Transverse colon (tissue), 4 donors: ENCODE data around the gene MEDAG. TPM values are rescaled to one million over a fixed set of nuclear protein-coding genes. Genes with fewer than 3 reads are reported as not detected.
A peak's percentile ranks its signal among the peaks of the same experiment; 100 is the strongest.

Experiments
- DNase-seq: peaks from one replicate; pipeline ENCODE4 v3.0.0-alpha.2; 2019
- H3K27ac ChIP-seq, 4 donors: fragments of 200-600 bp; sonication (generic); 2 replicates each; pipeline ENCODE4 v1.5.1; 2016 to 2018; ENCODE audit warnings: inconsistent platforms in 4 of 4
- H3K27me3 ChIP-seq: fragments of 200-600 bp; sonication (generic); 2 replicates; pipeline ENCODE4 v1.5.1; 2017; ENCODE audit warnings: inconsistent platforms
- H3K36me3 ChIP-seq, 4 donors: fragments of 200-600 bp; sonication (generic); 2 replicates each; pipeline ENCODE4 v1.5.1; 2017 to 2019; ENCODE audit warnings: inconsistent platforms in 4 of 4
- H3K4me1 ChIP-seq, 4 donors: fragments of 200-600 bp; sonication (generic); 2 replicates each; pipeline ENCODE4 v1.5.1; 2017 to 2020; ENCODE audit warnings: inconsistent platforms in 4 of 4
- H3K4me3 ChIP-seq, 4 donors: fragments of 200-600 bp; sonication (generic); 1 replicate in 1 of 4; 2 replicates in 3 of 4; pipeline versions ENCODE4 v1.5.1 to v1.6.1; 2017 to 2019; ENCODE audit warnings: inconsistent platforms in 4 of 4
- H3K9me3 ChIP-seq, 2 donors: fragments of 200-600 bp; sonication (generic); 2 replicates each; pipeline ENCODE4 v1.5.1; 2017 to 2019; ENCODE audit warnings: inconsistent platforms in 2 of 2
- EP300 ChIP-seq: sonication (generic); formaldehyde crosslinking; IDR thresholded peaks from one replicate; pipeline ENCODE4 v1.6.1; 2017; ENCODE audit warnings: antibody characterized with exemption, low read depth
- POLR2A ChIP-seq: fragments of 450-650 bp; IDR thresholded peaks from one replicate; pipeline ENCODE4 v1.6.1; 2016; ENCODE audit warnings: antibody characterized with exemption, mild to moderate bottlenecking, moderate library complexity
- POLR2AphosphoS5 ChIP-seq, 3 donors: sonication (generic); formaldehyde crosslinking; IDR thresholded peaks; one replicate each; pipeline ENCODE4 v1.6.1; 2016; ENCODE audit warnings: antibody characterized with exemption in 3 of 3
- WGBS, 2 donors: methylation state at CpG; one replicate each; pipeline ENCODE4 v1.1.5; 2018; ENCODE audit warnings: low coverage in 1 of 2; 5-methylcytosine and 5-hydroxymethylcytosine counted together
- in situ Hi-C, 4 donors: fragments of 200-750 bp; cut with MboI; loops; one replicate each; pipeline versions ENCODE4 v1.15.0 to v1.15.1; 2017; ENCODE audit warnings: low sequenced_read_pairs in 3 of 4, low pct_ligation_motif_present in 1 of 4, low pct_unique_long_range_greater_than_20kb in 1 of 4
- intact Hi-C: fragments of 100-400 bp; cut with DNase I; formaldehyde crosslinking; loops from one replicate; pipeline ENCODE4 v1.15.1; 2023; ENCODE audit warnings: low total_unique reads
- total RNA-seq, 4 donors: library from RNA; depleted of rRNA; stranded (reverse); fragments of >200 nt; gene quantifications; one replicate each; pipeline ENCODE4 v1.1.0, GENCODE V29; 2016
- TF ChIP-seq, protein P1 (sequence below), 5 experiments: fragments of 200-600 bp in 3 of 5; fragments of 450-650 bp in 2 of 5; sonication (generic) in 3 of 5; IDR thresholded peaks; 1 replicate in 2 of 5; 2 replicates in 3 of 5; pipeline ENCODE4 v1.5.1; 2016 to 2017; ENCODE audit warnings: antibody characterized with exemption in 5 of 5, inconsistent platforms in 3 of 5, mild to moderate bottlenecking in 2 of 5, moderate library complexity in 1 of 5

MEDAG gene
- total RNA-seq, 4 donors from 2014 or later = 5.4 to 30.8 (median 10.0) TPM

DNA sequence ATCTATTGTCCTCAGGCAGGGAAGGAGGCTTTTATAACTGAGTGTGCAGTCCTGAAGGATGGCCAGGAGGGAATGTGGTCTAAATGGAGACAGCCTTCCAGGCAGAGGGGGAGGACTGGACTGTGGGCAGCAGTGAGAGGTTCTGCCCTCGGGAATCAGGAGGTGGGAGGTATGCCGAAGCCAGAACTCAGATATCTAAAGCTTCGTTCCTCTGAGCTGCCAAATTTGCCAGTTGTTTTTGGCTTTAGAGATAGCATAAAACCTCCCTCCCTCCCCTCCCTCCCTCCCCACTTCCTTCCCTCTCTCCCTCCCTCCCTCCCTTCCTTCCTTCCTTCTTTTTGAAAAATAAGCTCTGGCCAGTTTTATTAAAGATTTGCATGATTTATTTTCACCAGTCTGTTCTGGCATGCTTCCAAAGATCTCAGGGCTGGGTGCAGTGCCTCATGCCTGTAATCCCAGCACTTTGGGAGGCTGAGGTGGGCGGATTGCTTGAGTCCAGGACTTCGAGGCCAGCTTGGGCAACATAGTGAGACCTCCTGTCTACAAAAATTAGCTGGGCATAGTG is 2.4 kb downstream of the MEDAG start:
- DNase-seq = no peak
- Histone ChIP-seq H3K9me3 (no peaks in the 10 kb centered on the region), H3K4me1 (peaks cover 0 to 23% (median 4%) of the 10 kb centered on the region in 4 donors), H3K27ac (no peak overlapping the region), H3K36me3 (no peaks in the 10 kb centered on the region), H3K4me3 (peak overlapping the region in 1 of 4 donors; percentile 40), H3K27me3 (peaks cover 51% of the 10 kb centered on the region)
- TF ChIP-seq POLR2A (no peak), EP300 (no peak)
- TF ChIP-seq, protein P1, sequence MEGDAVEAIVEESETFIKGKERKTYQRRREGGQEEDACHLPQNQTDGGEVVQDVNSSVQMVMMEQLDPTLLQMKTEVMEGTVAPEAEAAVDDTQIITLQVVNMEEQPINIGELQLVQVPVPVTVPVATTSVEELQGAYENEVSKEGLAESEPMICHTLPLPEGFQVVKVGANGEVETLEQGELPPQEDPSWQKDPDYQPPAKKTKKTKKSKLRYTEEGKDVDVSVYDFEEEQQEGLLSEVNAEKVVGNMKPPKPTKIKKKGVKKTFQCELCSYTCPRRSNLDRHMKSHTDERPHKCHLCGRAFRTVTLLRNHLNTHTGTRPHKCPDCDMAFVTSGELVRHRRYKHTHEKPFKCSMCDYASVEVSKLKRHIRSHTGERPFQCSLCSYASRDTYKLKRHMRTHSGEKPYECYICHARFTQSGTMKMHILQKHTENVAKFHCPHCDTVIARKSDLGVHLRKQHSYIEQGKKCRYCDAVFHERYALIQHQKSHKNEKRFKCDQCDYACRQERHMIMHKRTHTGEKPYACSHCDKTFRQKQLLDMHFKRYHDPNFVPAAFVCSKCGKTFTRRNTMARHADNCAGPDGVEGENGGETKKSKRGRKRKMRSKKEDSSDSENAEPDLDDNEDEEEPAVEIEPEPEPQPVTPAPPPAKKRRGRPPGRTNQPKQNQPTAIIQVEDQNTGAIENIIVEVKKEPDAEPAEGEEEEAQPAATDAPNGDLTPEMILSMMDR (IDR thresholded peaks at IDR 0.05) = no peak
- intact Hi-C loops (no loop called here), in situ Hi-C loops (no loop called here)
- 14 to 43% methylated on average over 1 to 5 of the region's 5 CpGs for WGBS, 2 donors

DNA sequence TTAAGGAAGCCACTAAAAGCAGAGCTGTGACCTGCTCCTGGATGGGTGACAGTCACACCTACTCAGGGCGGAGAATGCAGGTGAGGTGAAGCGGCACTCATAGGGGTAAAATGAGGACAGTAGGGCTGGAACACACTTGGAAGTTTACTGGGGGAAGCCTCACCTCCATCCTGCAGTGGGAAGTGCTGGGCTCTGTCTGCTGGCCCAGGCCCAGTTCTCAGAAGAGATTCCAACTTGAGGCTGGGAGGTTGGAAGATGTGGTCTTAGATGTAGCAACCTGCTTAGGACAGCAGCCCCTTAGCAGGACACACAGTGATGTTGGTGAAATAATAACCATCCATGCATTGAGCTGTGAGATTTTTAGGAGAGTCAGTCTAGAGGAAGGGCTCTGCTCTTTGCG is 4.6 kb downstream of the MEDAG start:
- in situ Hi-C loops = no loop called here
- intact Hi-C loops = no loop called here

DNA sequence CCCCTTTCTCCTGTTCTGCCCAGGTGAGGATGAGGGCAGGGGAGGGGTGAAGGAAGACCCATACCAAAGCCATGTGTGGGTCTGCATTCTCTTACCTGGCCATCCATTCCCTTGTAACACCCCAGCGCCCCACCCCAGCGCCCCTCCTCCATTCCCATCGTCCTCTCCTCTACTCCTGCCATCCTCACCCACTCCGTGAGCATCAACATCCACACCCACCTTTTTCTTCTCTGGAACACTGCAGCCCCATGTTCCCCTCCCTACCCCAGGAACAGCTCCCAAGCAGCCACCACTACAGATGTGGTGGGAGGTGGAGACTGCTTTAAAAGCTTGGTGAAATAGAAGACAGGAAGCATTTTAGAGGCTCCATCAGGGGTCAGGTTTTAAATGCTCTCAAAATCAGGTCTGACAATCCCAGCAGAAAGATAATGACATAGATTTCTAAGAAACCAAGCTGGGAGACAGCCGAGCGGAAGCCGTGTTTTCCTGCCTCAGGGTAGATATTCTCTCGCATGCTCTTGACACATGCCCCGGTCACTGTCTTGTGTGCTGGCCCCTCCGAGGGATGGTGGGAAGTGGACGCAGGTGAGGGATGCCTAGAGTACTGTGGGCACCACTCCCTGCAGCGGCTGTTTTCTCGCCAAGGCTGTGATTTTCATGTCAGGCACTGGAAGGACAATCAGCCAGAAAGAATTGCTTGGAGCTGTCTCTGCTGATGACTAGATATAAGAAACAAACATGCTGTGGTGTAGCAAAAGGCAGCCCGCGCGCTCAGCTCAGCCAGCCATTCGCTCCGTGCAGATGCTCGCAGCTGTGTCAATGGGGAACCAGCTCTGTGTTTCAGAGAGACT is 9.8 kb downstream of the MEDAG start:
- WGBS, 2 donors = 72 to 82% methylated on average over 2 to 19 of the region's 19 CpGs
- Histone ChIP-seq H3K27ac (no peak overlapping the region), H3K4me1 (no peaks in the 10 kb centered on the region), H3K9me3 (no peaks in the 10 kb centered on the region), H3K27me3 (no peaks in the 10 kb centered on the region), H3K4me3 (no peak overlapping the region), H3K36me3 (no peaks in the 10 kb centered on the region)
- no peak for DNase-seq
- in situ Hi-C loops (no loop called here), intact Hi-C loops (no loop called here)
- TF ChIP-seq POLR2AphosphoS5 (IDR thresholded peaks at IDR 0.05) (no peak), EP300 (no peak), POLR2A (no peak)
- TF ChIP-seq, protein P1 (IDR thresholded peaks at IDR 0.05) = no peak

More for the DNA sequence above, 4.6 kb downstream of the MEDAG start:
- TF ChIP-seq POLR2AphosphoS5 (IDR thresholded peaks at IDR 0.05) (no peak), POLR2A (no peak), EP300 (no peak)
- TF ChIP-seq, protein P1 (IDR thresholded peaks at IDR 0.05) = no peak
- Histone ChIP-seq H3K4me1 (peaks cover 0 to 23% (median 4%) of the 10 kb centered on the region in 4 donors), H3K9me3 (no peaks in the 10 kb centered on the region), H3K27me3 (peaks cover 29% of the 10 kb centered on the region), H3K27ac (no peak overlapping the region), H3K4me3 (no peak overlapping the region), H3K36me3 (no peaks in the 10 kb centered on the region)
- WGBS, 2 donors = 85 to 100% methylated on average over 1 to 3 of the region's 3 CpGs
- DNase-seq = no peak

DNA sequence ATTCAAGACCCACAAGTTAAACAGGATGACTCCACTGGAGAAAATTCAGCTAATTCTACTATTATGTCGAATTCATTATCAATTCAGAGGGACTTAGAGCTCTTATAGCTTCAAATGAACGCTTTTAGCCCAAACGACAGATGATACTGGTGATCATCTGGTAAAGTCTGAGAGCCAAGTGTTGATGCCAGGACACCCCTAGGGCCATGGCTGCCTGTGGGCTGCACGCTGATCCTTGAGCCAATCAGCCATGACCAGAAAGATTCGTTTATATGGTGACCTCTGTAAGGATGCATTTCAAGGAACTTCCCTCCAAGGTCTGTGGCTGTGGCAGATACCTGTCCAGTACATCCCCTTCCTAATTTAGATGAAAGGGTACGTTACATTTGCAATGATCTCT is 10.9 kb downstream of the MEDAG start:
- intact Hi-C loops = no loop called here
- no peak for DNase-seq

More for the DNA sequence above, 10.9 kb downstream of the MEDAG start:
- H3K4me3 ChIP-seq = no peak overlapping the region
- WGBS, 2 donors = 73 to 79% methylated on average over 3 to 6 of the region's 6 CpGs
- in situ Hi-C loops = no loop called here
- TF ChIP-seq POLR2A = no peak
- TF ChIP-seq, protein P1 (IDR thresholded peaks at IDR 0.05) = no peak
- H3K27ac ChIP-seq = no peak overlapping the region
- no peaks in the 10 kb centered on the region for H3K36me3 ChIP-seq
- H3K4me1 ChIP-seq = no peaks in the 10 kb centered on the region
- no peaks in the 10 kb centered on the region for H3K27me3 ChIP-seq
- no peaks in the 10 kb centered on the region for H3K9me3 ChIP-seq
